MM.1S (cell line): ENCODE results near the gene SCARF1.

Source experiments
- CTCF ChIP-seq: fragments of 300-600 bp; sonication (generic); IDR thresholded peaks from 2 replicates; pipeline ENCODE4 v1.5.1; 2016; ENCODE audit warnings: antibody characterized with exemption, low read length, mixed read lengths
- EZH2 ChIP-seq: fragments of 300-600 bp; sonication (generic); optimal IDR thresholded peaks from 2 replicates; pipeline ENCODE3; 2017; ENCODE audit warnings: low read depth, mild to moderate bottlenecking, antibody characterized with exemption, low read length, mixed read lengths
- EZH2phosphoT487 ChIP-seq: fragments of 300-600 bp; sonication (generic); IDR thresholded peaks from 2 replicates; pipeline ENCODE4 v1.6.1; 2018; ENCODE audit warnings: antibody characterized with exemption, low read length

GRCh38 chr17:1648963-1649843, 3.7 kb upstream of the SCARF1 start:
- TF ChIP-seq CTCF (no peak), EZH2 (no peak), EZH2phosphoT487 (no peak)
